HG03095 (cell line): Measurements from ENCODE around the gene TAF11L13.

Source experiments
- ATAC-seq: cut with Tn5 transposase; IDR thresholded peaks from one replicate; pipeline ENCODE4 v1.9.1; 2021; ENCODE audit warnings: moderate library complexity; ENCODE audit not compliant: unreplicated experiment

The TAF11L13 gene

DNA sequence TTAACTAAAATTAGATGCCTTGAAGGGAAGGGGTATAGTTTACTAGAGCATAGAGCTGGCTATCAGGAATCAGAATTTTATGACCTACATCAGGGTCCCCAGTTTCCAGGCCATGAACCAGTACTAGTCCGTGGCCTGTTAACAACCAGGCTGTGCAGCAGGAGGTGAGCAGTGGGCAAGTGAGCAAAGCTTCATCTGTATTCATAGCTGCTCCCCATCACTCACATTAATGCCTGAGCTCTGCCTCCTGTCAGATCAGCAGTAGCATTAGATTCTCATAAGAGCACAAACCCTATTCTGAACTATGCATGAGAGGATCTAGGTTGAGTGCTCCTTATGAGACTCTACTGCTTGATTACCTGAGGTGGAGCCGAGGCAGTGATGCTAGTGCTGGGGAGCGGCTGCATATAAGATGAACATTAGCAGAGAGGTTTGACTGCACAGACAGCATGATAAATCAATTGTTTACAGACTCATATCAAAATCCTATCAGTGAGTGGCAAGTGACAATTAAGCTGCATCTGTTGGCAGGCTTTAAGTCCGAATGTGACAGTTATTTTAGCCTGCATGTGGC, 47.0 kb downstream of the TAF11L13 start:
- no peak for ATAC-seq

- no peak for ATAC-seq
Measured at GRCh38 chr5:17679597-17680203, 47.8 kb downstream of the TAF11L13 start.

DNA sequence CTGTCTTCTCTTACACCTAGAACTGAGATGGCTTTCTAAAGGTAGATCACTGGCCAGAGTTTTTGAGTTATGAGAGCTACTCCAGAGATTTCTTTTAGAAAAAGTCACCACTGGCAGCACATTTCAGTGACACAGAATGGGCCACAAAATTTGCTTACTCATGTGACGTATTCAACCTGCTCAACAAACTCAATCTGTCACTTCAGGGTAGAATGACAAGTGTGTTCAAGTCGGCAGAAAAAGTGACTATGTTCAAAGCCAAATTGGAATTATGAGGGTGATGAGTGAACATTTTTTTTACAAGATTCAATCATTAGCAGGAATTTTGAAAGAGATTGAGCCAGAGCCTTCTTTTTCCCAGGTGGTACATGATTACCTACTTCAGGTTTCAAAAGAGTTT, 48.8 kb downstream of the TAF11L13 start:
- ATAC-seq, result no peak
